Mucosa of descending colon (tissue), 3 donors: ENCODE measurements around the gene TOP2B. TPM values are rescaled to one million over a fixed set of nuclear protein-coding genes. Genes with fewer than 3 reads are reported as not detected.

ENCODE experiments used
- ATAC-seq: fragments of 200-7000 bp; cut with Tn5 transposase; one replicate; pipeline ENCODE4 v1.9.1; 2020; ENCODE audit warnings: mild to moderate bottlenecking, moderate library complexity
- DNase-seq, 3 donors: peaks; one replicate each; pipeline ENCODE4 v3.0.0-alpha.2; 2020
- H3K36me3 ChIP-seq: fragments of 200-600 bp; one replicate; pipeline ENCODE4 v1.8.0; 2021; ENCODE audit warnings: low read depth, mild to moderate bottlenecking
- H3K4me1 ChIP-seq: fragments of 200-600 bp; one replicate; pipeline ENCODE4 v1.8.0; 2021; ENCODE audit warnings: low read depth, mild to moderate bottlenecking
- H3K4me3 ChIP-seq: fragments of 200-600 bp; one replicate; pipeline ENCODE4 v1.8.0; 2021; ENCODE audit warnings: mild to moderate bottlenecking
- H3K9me3 ChIP-seq: fragments of 200-600 bp; one replicate; pipeline ENCODE4 v1.8.0; 2021; ENCODE audit warnings: mild to moderate bottlenecking
- CTCF ChIP-seq: fragments of 200-600 bp; IDR thresholded peaks from one replicate; pipeline ENCODE4 v1.8.0; 2022; ENCODE audit warnings: antibody characterized with exemption, mild to moderate bottlenecking
- intact Hi-C, 2 donors: fragments of 100-400 bp; cut with DNase I in 1 of 2; cut with micrococcal nuclease in 1 of 2; formaldehyde crosslinking; loops; one replicate each; pipeline versions ENCODE4 v1.11.0 to v1.11.1; 2022; cut with DNase I, micrococcal nuclease
- total RNA-seq, 3 donors: library from RNA; stranded (reverse); fragmentation: NEBNext Ultra II Directional in 2 of 3; extraction: Animal tissue kit (Norgen Biotek cat#: 25700) in 2 of 3; gene quantifications; one replicate each; pipeline versions ENCODE4 v1.2.1 to v1.2.4, GENCODE V29; 2021 to 2023
- donor health status: DM: no; HTN: no; CAD: no; lungs with moderate emphysema.
- donor health status: DM: no; HTN: no; CAD: no.
- donor health status: DM: no; HTN: yes; CAD: no.

The TOP2B gene
- total RNA-seq, 3 donors from 2014 or later, result 72.1 to 111 (median 91.6) TPM

DNA sequence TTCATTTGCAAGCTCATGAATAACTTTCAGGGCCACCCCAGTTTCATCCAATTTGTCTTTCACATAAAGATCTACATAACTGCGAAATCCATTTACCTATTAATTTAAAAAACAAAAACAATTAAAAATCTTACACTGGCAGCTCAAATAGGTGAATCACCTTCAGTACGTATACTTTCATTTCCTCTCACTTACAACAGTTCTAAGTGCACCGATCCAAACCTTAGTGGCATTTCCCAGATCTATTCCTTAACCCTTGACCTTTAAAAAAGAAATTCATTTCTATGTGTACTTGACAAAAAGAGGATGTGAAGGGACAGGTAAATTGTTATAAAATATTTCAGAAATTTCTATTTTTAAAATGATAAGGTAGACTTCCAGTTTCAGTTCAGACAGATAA, 30.8 kb downstream of the TOP2B start:
- no peak for TF ChIP-seq CTCF
- intact Hi-C loops, result no loop called here
- no peaks in the 10 kb centered on the region for H3K36me3 ChIP-seq

GRCh38 chr3:25631989-25632388, 32.7 kb downstream of the TOP2B start:
- DNase-seq (no peak), ATAC-seq (no peak)
- Histone ChIP-seq H3K4me3 (no peak overlapping the region), H3K9me3 (no peaks in the 10 kb centered on the region), H3K36me3 (no peaks in the 10 kb centered on the region), H3K4me1 (no peaks in the 10 kb centered on the region)
- TF ChIP-seq CTCF, result no peak
- intact Hi-C loops, result no loop called here

More for the DNA sequence above, 30.8 kb downstream of the TOP2B start:
- ATAC-seq (no peak), DNase-seq (no peak)
- H3K9me3 ChIP-seq, result no peaks in the 10 kb centered on the region
- no peak overlapping the region for H3K4me3 ChIP-seq
- H3K4me1 ChIP-seq, result no peaks in the 10 kb centered on the region

GRCh38 chr3:25621087-25621486, 43.6 kb downstream of the TOP2B start:
- Histone ChIP-seq H3K4me1 (no peaks in the 10 kb centered on the region), H3K9me3 (no peaks in the 10 kb centered on the region), H3K36me3 (no peaks in the 10 kb centered on the region), H3K4me3 (no peak overlapping the region)
- intact Hi-C loops, result no loop called here
- no peak for DNase-seq
- ATAC-seq, result no peak
- TF ChIP-seq CTCF, result no peak

DNA sequence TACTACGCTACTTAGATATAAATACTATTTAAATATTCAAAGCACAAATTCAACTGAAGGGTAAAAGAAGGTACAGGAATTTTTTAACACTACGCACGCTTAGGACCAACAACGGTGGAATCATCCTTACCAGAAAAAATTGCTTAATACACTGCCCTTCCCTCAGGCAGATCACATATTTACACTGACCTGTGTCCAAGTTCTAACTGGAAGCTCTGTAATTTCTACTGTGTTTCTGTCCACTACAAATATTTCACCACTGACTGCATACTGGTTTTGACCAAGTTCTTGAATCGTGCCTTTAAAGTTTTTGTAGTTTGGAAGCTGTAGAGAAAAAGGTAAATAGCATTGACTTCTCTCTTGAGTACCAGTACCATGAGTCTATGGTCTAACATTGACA, 44.2 kb downstream of the TOP2B start:
- Histone ChIP-seq H3K4me1 (no peaks in the 10 kb centered on the region), H3K4me3 (no peak overlapping the region), H3K36me3 (no peaks in the 10 kb centered on the region), H3K9me3 (no peaks in the 10 kb centered on the region)
- intact Hi-C loops, result no loop called here
- no peak for TF ChIP-seq CTCF
- DNase-seq, result no peak
- no peak for ATAC-seq

GRCh38 chr3:25619382-25619781, 45.3 kb downstream of the TOP2B start:
- no peak for TF ChIP-seq CTCF
- no peak for ATAC-seq

DNA sequence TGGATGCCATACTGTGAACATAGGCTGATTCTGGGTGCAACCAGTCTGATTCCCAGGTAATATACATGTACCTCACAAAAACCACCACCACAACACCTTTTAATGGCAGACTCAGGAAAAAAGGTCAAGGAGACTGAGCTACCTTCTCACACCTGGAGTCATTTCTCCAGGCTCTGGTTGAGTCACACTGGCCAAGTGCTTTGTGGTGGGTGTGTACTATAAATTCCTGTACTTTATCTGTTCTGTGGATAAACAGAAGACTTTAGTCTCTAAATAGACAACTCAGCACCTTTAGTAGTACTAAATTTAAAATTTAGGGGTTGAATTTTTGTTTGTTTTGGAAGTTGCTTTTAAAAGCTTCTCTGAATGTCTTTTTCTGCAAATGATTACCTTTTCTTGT, 46.7 kb downstream of the TOP2B start:
- TF ChIP-seq CTCF, result no peak
- Histone ChIP-seq H3K4me1 (no peaks in the 10 kb centered on the region), H3K4me3 (no peak overlapping the region), H3K36me3 (no peaks in the 10 kb centered on the region), H3K9me3 (no peaks in the 10 kb centered on the region)
- no peak for DNase-seq
- intact Hi-C loops, result no loop called here
- ATAC-seq, result peak; percentile 56

More at GRCh38 chr3:25619382-25619781, 45.3 kb downstream of the TOP2B start:
- Histone ChIP-seq H3K4me1 (no peaks in the 10 kb centered on the region), H3K9me3 (no peaks in the 10 kb centered on the region), H3K4me3 (no peak overlapping the region), H3K36me3 (no peaks in the 10 kb centered on the region)
- no peak for DNase-seq
- intact Hi-C loops, result no loop called here
